ENCODE data around the gene RDH13.

DNA sequence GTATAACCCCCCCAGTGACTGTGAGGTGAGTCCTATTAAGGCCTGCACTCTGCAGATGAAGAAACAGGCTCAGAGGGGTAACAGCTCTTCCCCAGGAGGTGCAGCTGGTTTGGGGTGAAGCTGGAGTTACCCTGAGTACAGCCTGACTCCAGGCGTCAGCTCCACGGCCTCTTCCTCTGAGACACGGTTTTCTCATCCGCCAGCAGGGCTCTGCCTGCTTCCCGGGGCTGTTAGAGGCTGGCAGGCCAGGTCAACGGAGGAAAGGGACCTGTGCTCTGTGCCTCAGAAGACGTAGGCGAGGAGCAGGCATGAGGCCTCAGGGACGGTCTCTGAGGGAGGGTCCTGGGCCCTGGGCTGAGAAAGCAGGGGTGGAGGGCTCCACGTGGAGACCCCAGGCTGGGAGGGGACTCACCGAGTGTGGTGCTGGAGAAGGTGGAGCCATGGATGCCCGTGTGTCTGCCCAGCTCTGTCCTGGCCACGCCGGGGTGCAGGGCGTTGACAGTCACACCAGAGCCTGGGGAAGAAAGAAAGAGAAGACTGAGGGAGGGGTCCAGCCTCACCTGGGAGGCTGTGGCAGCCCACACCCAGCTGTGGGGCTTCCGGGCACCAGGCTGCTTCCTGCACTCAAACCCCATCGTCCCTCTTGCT is 15.8 kb downstream of the RDH13 start:
- TF ChIP-seq, protein P1, sequence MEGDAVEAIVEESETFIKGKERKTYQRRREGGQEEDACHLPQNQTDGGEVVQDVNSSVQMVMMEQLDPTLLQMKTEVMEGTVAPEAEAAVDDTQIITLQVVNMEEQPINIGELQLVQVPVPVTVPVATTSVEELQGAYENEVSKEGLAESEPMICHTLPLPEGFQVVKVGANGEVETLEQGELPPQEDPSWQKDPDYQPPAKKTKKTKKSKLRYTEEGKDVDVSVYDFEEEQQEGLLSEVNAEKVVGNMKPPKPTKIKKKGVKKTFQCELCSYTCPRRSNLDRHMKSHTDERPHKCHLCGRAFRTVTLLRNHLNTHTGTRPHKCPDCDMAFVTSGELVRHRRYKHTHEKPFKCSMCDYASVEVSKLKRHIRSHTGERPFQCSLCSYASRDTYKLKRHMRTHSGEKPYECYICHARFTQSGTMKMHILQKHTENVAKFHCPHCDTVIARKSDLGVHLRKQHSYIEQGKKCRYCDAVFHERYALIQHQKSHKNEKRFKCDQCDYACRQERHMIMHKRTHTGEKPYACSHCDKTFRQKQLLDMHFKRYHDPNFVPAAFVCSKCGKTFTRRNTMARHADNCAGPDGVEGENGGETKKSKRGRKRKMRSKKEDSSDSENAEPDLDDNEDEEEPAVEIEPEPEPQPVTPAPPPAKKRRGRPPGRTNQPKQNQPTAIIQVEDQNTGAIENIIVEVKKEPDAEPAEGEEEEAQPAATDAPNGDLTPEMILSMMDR (IDR thresholded peaks at IDR 0.05), result no peak
- TF ChIP-seq POLR2A (IDR thresholded peaks at IDR 0.05), result no peak

Measured in adrenal gland (tissue), 5 donors.